Gastroesophageal sphincter (tissue), 3 donors: ENCODE results near the gene CTBP1.

Source experiments
- CTCF ChIP-seq, 4 experiments: fragments of 200-600 bp in 2 of 4; fragments of 450-650 bp in 2 of 4; sonication (generic) in 1 of 4; IDR thresholded peaks; one replicate each; pipeline ENCODE4 v1.5.1; 2017 to 2019; ENCODE audit warnings: antibody characterized with exemption in 4 of 4, mild to moderate bottlenecking in 2 of 4, moderate library complexity in 2 of 4
- EP300 ChIP-seq: sonication (generic); formaldehyde crosslinking; IDR thresholded peaks from one replicate; pipeline ENCODE4 v1.6.1; 2017; ENCODE audit warnings: antibody characterized with exemption, mild to moderate bottlenecking
- POLR2A ChIP-seq, 2 donors: fragments of 450-650 bp; IDR thresholded peaks; one replicate each; pipeline ENCODE4 v1.6.1; 2017; ENCODE audit warnings: antibody characterized with exemption in 2 of 2, mild to moderate bottlenecking in 2 of 2, moderate library complexity in 1 of 2
- POLR2AphosphoS5 ChIP-seq: sonication (generic); formaldehyde crosslinking; IDR thresholded peaks from one replicate; pipeline ENCODE4 v1.6.1; 2017; ENCODE audit warnings: antibody characterized with exemption

GRCh38 chr4:1208266-1208961, 40.5 kb downstream of the CTBP1 start:
- TF ChIP-seq CTCF (IDR thresholded peaks at IDR 0.05), result no peak
- no peak for TF ChIP-seq POLR2A (IDR thresholded peaks at IDR 0.05)
- no peak for TF ChIP-seq POLR2AphosphoS5
- TF ChIP-seq EP300, result no peak
